Testis (tissue), 3 donors: ENCODE measurements around the gene SLC9A9. TPM values are rescaled to one million over a fixed set of nuclear protein-coding genes. Genes with fewer than 3 reads are reported as not detected.

Source experiments
- DNase-seq: peaks from one replicate; pipeline ENCODE4 v3.0.0-alpha.2; 2019
- H3K27ac ChIP-seq, 2 donors: fragments of 200-600 bp; sonication (generic); one replicate each; pipeline ENCODE4 v1.5.1; 2019
- H3K27me3 ChIP-seq: fragments of 200-600 bp; sonication (generic); one replicate; pipeline ENCODE4 v1.5.1; 2019
- H3K36me3 ChIP-seq: fragments of 200-600 bp; sonication (generic); one replicate; pipeline ENCODE4 v1.5.1; 2017; ENCODE audit warnings: low read depth; ENCODE audit errors: missing control alignments
- H3K4me1 ChIP-seq: fragments of 200-600 bp; sonication (generic); one replicate; pipeline ENCODE4 v1.5.1; 2019
- H3K4me3 ChIP-seq, 2 donors: fragments of 200-600 bp; sonication (generic); one replicate each; pipeline ENCODE4 v1.5.1; 2017 to 2019
- H3K9me3 ChIP-seq: fragments of 200-600 bp; sonication (generic); one replicate; pipeline ENCODE4 v1.5.1; 2017
- POLR2A ChIP-seq: fragments of 450-650 bp; IDR thresholded peaks from one replicate; pipeline ENCODE4 v1.6.1; 2017; ENCODE audit warnings: antibody characterized with exemption, mild to moderate bottlenecking, moderate library complexity
- WGBS, 2 donors: methylation state at CpG; one replicate each; pipeline ENCODE4 v1.1.5; 2018; 5-methylcytosine and 5-hydroxymethylcytosine counted together
- intact Hi-C: fragments of 100-400 bp; cut with DNase I; formaldehyde crosslinking; loops from one replicate; pipeline ENCODE4 v1.15.1; 2023; ENCODE audit warnings: low total_unique reads
- polyA plus RNA-seq: library from polyadenylated mRNA; stranded (reverse); fragments of 350-450 nt; fragmentation: Illumina TruSeq; extraction: RNeasy Lipid Tissue Mini Kit (QIAGEN cat#74804); gene quantifications from one replicate; pipeline ENCODE4 v1.2.3, GENCODE V29; 2014; ENCODE audit warnings: low read depth, low replicate concordance; ENCODE audit not compliant: insufficient read depth
- total RNA-seq, 2 donors: library from RNA; depleted of rRNA; stranded (reverse); fragments of >200 nt; gene quantifications; one replicate each; pipeline ENCODE4 v1.2.3, GENCODE V29; 2016
- TF ChIP-seq, protein P1 (sequence below), 3 experiments: fragments of 450-650 bp in 2 of 3; fragments of 200-600 bp in 1 of 3; sonication (generic) in 1 of 3; IDR thresholded peaks; one replicate each; pipeline ENCODE4 v1.5.1; 2016 to 2019; ENCODE audit warnings: antibody characterized with exemption in 3 of 3, mild to moderate bottlenecking in 2 of 3, moderate library complexity in 1 of 3

SLC9A9 gene
- total and polyA plus RNA-seq, 3 donors from 2014 or later, result 2.7 to 6.6 (median 4.3) TPM

DNA sequence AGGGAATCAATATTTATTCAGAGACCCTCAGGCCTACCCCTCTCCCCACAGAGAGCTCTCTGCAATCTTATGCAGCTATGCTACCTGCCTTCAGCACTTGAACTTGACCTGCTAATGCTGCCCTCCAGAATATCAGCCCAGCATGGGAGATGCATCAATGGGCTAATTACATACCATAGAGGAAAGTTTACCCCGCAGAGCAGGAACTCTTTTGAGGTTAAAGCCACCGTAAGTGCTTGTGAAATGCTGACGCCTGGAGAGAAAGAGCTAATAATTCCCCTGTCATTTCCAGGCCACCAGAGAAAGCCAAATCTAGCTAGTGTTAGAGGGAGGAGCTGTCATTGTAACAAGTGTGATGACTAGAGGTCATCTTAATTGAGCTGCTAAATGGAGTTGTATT lies 601.2 kb downstream of the SLC9A9 start:
- no peaks in the 10 kb centered on the region for H3K9me3 ChIP-seq
- no peak for DNase-seq
- WGBS, 2 donors, result 68 to 90% methylated on average over 3 of the region's 3 CpGs
- H3K4me3 ChIP-seq, result no peak overlapping the region
- no peaks in the 10 kb centered on the region for H3K36me3 ChIP-seq
- intact Hi-C loops, result no loop called here
- H3K4me1 ChIP-seq, result no peaks in the 10 kb centered on the region
- TF ChIP-seq, protein P1, sequence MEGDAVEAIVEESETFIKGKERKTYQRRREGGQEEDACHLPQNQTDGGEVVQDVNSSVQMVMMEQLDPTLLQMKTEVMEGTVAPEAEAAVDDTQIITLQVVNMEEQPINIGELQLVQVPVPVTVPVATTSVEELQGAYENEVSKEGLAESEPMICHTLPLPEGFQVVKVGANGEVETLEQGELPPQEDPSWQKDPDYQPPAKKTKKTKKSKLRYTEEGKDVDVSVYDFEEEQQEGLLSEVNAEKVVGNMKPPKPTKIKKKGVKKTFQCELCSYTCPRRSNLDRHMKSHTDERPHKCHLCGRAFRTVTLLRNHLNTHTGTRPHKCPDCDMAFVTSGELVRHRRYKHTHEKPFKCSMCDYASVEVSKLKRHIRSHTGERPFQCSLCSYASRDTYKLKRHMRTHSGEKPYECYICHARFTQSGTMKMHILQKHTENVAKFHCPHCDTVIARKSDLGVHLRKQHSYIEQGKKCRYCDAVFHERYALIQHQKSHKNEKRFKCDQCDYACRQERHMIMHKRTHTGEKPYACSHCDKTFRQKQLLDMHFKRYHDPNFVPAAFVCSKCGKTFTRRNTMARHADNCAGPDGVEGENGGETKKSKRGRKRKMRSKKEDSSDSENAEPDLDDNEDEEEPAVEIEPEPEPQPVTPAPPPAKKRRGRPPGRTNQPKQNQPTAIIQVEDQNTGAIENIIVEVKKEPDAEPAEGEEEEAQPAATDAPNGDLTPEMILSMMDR (IDR thresholded peaks at IDR 0.05), result no peak
- TF ChIP-seq POLR2A, result no peak
- H3K27ac ChIP-seq, result no peak overlapping the region
- H3K27me3 ChIP-seq, result no peaks in the 10 kb centered on the region

DNA sequence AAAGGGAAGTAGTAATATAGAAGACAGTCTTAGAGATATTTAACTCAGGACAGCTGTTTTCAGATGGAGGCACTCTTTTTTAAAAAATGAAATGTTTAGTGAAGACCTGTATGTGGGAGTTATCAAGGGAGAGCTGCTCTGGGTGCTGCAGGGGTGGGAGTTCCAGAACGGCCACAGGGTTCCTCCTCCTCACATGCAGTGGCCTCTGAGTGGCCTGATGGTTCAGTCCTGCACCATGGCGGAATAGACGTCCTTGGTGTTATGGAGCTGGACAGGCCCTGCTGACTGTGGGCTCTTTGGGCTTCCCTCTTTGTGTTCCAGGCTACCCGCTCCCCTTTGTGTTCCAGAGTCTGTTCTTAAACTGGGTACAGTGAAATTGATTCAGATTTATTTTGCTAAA lies 602.6 kb downstream of the SLC9A9 start:
- TF ChIP-seq POLR2A, result no peak
- TF ChIP-seq, protein P1 (IDR thresholded peaks at IDR 0.05), result no peak
- Histone ChIP-seq H3K27ac (no peak overlapping the region), H3K9me3 (no peaks in the 10 kb centered on the region), H3K27me3 (no peaks in the 10 kb centered on the region), H3K4me3 (no peak overlapping the region), H3K4me1 (no peaks in the 10 kb centered on the region), H3K36me3 (no peaks in the 10 kb centered on the region)
- DNase-seq, result no peak
- intact Hi-C loops, result no loop called here
- 75 to 78% methylated on average over 4 of the region's 4 CpGs for WGBS, 2 donors

DNA sequence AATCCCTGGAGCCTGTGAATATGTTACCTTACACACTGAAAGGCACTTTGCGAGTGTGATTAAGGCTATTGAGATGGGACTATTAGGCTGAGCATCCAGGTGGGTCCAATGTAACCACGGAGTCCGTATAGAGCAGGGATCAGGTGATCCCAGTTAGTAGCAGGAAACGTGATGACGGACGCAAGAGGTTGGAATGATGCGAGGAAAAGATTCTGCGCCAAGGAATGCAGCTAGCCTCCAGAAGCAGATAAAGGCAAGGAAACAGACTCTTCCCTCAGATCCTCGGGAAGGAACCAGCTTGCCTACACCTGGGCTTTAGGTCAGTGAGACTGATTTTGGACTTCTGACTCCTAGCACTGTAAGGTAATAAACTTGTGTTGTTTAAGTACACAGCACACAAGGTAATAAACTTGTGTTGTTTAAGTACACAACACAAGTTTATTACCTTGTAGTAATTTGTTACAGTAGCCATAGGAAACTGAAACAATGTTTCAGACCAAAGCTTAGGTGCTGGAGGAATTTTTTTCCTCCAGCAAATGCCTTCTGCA lies 603.7 kb downstream of the SLC9A9 start:
- intact Hi-C loops, result no loop called here
- H3K36me3 ChIP-seq, result no peaks in the 10 kb centered on the region
- 62 to 76% methylated on average over 9 of the region's 9 CpGs for WGBS, 2 donors
- no peaks in the 10 kb centered on the region for H3K4me1 ChIP-seq
- H3K4me3 ChIP-seq, result no peak overlapping the region
- DNase-seq, result no peak
- H3K9me3 ChIP-seq, result no peaks in the 10 kb centered on the region
- no peak overlapping the region for H3K27ac ChIP-seq
- TF ChIP-seq, protein P1 (IDR thresholded peaks at IDR 0.05), result no peak
- no peak for TF ChIP-seq POLR2A
- H3K27me3 ChIP-seq, result no peaks in the 10 kb centered on the region

DNA sequence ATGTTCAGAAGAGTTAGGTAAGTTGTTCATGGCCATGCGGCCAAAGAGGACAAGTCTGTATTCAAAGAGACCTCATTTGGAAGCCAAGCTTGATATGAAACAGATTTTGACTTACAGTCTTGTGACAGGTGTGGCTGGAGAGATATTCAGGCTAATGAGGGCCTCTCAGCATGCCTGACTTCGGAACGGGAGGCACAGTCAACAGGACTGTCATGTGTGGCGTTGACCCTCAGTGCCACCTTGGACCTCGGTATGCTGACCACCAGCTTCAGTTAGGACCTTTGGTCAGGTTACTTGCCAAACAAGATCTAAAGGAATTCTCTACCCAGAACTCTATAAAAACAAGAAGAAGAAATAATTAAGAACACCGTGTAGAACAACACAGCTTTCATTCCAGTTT lies 604.6 kb downstream of the SLC9A9 start:
- TF ChIP-seq, protein P1 (IDR thresholded peaks at IDR 0.05), result no peak
- no peak for TF ChIP-seq POLR2A
- 91 to 92% methylated on average over 6 of the region's 6 CpGs for WGBS, 2 donors
- no peak overlapping the region for H3K27ac ChIP-seq

DNA sequence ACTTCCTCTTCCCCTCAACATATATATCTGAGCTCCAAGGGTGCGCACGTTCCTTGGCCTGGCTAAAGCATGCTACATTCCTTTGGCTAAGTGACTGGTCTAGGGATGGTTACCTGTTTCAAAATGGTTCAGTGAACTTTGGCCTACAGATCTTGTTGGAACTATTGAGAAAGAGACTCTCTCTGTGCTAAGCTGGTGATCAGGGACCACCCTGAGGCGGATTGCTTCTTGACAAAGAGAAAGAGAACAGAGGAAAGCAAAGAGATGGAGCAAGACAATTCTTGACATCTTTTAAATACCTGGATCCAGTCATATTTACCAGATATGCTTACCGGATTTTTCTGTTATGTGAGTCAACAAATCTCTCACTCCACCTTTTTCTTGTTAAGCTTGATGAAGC lies 605.6 kb downstream of the SLC9A9 start:
- Histone ChIP-seq H3K27me3 (no peaks in the 10 kb centered on the region), H3K4me3 (no peak overlapping the region), H3K9me3 (no peaks in the 10 kb centered on the region), H3K27ac (no peak overlapping the region), H3K4me1 (no peaks in the 10 kb centered on the region), H3K36me3 (no peaks in the 10 kb centered on the region)
- DNase-seq, result no peak
- TF ChIP-seq POLR2A, result no peak
- TF ChIP-seq, protein P1 (IDR thresholded peaks at IDR 0.05), result no peak
- intact Hi-C loops, result no loop called here
- 72 to 88% methylated on average over 4 of the region's 4 CpGs for WGBS, 2 donors

More for the DNA sequence above, 604.6 kb downstream of the SLC9A9 start:
- Histone ChIP-seq H3K4me1 (no peaks in the 10 kb centered on the region), H3K27me3 (no peaks in the 10 kb centered on the region), H3K4me3 (no peak overlapping the region), H3K9me3 (no peaks in the 10 kb centered on the region), H3K36me3 (no peaks in the 10 kb centered on the region)
- no peak for DNase-seq
- intact Hi-C loops, result no loop called here
